ENCODE data around the gene CLSTN2. TPM values are rescaled to one million over a fixed set of nuclear protein-coding genes. Genes with fewer than 3 reads are reported as not detected.

Gene CLSTN2
- total RNA-seq, 1 experiment from 2014 or later: 0.68 TPM

- Mint-ChIP-seq H3K27me3 (ENCODE audit: low read depth) (peaks cover 4% of the 10 kb centered on the region), H3K4me3 (no peak overlapping the region), H3K4me1 (peaks cover 0 to 6% of the 10 kb centered on the region in 2 experiments; a peak in 3 of 4 replicates), H3K36me3 (ENCODE audit: insufficient read depth in 1 of 3, low read depth in 3 of 3) (no peaks in the 10 kb centered on the region), H3K9me3 (no peaks in the 10 kb centered on the region), H3K27ac (no peak overlapping the region)
- H3K56ac ChIP-seq (ENCODE audit: insufficient read length, low read depth, low read length): no peak overlapping the region
- no peak overlapping the region for H2AK5ac ChIP-seq (ENCODE audit: insufficient read length, low read length)
- H2BK20ac ChIP-seq (ENCODE audit: low read depth, low read length, poor library complexity, severe bottlenecking): no peak overlapping the region
- no peak overlapping the region for H3K18ac ChIP-seq (ENCODE audit: insufficient read length, low read depth, low read length)
- no peak overlapping the region for H4K5ac ChIP-seq (ENCODE audit: insufficient read length, low read depth, low read length)
- no peaks in the 10 kb centered on the region for H3K9me3 ChIP-seq (ENCODE audit: control insufficient read depth, low read depth, low read length)
- WGBS (ENCODE audit: extremely low coverage, insufficient read length, low lambda C conversion rate): no CpG with 5 or more reads among the region's 5 CpGs
- H2BK120ac ChIP-seq (ENCODE audit: low read depth, low read length, poor library complexity, severe bottlenecking): no peak overlapping the region
- H4K91ac ChIP-seq (ENCODE audit: insufficient read length, low read depth, low read length): no peak overlapping the region
- H3K14ac ChIP-seq (ENCODE audit: insufficient read depth, low read length): no peak overlapping the region
- H2AFZ ChIP-seq (ENCODE audit: low read length): no peak overlapping the region
- H3K9ac ChIP-seq (ENCODE audit: extremely low read depth, insufficient read length, low read length): no peak overlapping the region
- H3K4ac ChIP-seq (ENCODE audit: low read depth, low read length): no peak overlapping the region
- H3K4me2 ChIP-seq (ENCODE audit: insufficient read depth, insufficient read length, low read length): no peak overlapping the region
- no peaks in the 10 kb centered on the region for H4K20me1 ChIP-seq (ENCODE audit: control insufficient read depth, insufficient read depth, insufficient read length)
- no peak overlapping the region for H4K8ac ChIP-seq (replicated peaks; ENCODE audit: insufficient read length, low read depth, low read length)
- no peak overlapping the region for H3T11ph ChIP-seq (ENCODE audit: low read length)
- TF ChIP-seq, protein P1, sequence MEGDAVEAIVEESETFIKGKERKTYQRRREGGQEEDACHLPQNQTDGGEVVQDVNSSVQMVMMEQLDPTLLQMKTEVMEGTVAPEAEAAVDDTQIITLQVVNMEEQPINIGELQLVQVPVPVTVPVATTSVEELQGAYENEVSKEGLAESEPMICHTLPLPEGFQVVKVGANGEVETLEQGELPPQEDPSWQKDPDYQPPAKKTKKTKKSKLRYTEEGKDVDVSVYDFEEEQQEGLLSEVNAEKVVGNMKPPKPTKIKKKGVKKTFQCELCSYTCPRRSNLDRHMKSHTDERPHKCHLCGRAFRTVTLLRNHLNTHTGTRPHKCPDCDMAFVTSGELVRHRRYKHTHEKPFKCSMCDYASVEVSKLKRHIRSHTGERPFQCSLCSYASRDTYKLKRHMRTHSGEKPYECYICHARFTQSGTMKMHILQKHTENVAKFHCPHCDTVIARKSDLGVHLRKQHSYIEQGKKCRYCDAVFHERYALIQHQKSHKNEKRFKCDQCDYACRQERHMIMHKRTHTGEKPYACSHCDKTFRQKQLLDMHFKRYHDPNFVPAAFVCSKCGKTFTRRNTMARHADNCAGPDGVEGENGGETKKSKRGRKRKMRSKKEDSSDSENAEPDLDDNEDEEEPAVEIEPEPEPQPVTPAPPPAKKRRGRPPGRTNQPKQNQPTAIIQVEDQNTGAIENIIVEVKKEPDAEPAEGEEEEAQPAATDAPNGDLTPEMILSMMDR (conservative IDR thresholded peaks at IDR 0.05): no peak
- no peak for DNase-seq
- no peaks in the 10 kb centered on the region for H3K79me2 ChIP-seq (ENCODE audit: insufficient read depth, low read length)
- H3K4me1 ChIP-seq (ENCODE audit: insufficient read depth, low read length): no peaks in the 10 kb centered on the region
- no peaks in the 10 kb centered on the region for H3K27me3 ChIP-seq (ENCODE audit: insufficient read depth, low read length)
- H3K23ac ChIP-seq (ENCODE audit: insufficient read length, low read depth, low read length): no peak overlapping the region
- H3K23me2 ChIP-seq (ENCODE audit: insufficient read length, low read depth, low read length, poor library complexity, severe bottlenecking): no peaks in the 10 kb centered on the region
- no peak overlapping the region for H2BK15ac ChIP-seq (ENCODE audit: low read depth, low read length)
- no peak overlapping the region for H2BK12ac ChIP-seq (ENCODE audit: insufficient read length, low read depth, low read length)
- no peaks in the 10 kb centered on the region for H3K79me1 ChIP-seq (ENCODE audit: insufficient read depth, low read depth, low read length, poor library complexity, severe bottlenecking)
- no peak overlapping the region for H2BK5ac ChIP-seq (ENCODE audit: insufficient read length, low read length)
- H3K27ac ChIP-seq (ENCODE audit: insufficient read length, low read depth, low read length): no peak overlapping the region
These were observed 216.3 kb downstream of the CLSTN2 start for GRCh38 chr3:140151321-140151720.

Data from H9 (cell line).